Caco-2 (cell line): ENCODE data around the gene ALOX5. TPM values are rescaled to one million over a fixed set of nuclear protein-coding genes. Genes with fewer than 3 reads are reported as not detected.

Experiments used
- BruUV-seq: library from RNA; stranded (reverse); fragments of 400-500 nt; replicated peaks from 2 replicates; lab custom pipeline; 2021; lab: Mats Ljungman, UMichigan
- CTCF ChIA-PET: fragments of 300-600 bp; sonication (Branson Sonifier 250); formaldehyde crosslinking; loops from one replicate; lab custom pipeline; 2022; ENCODE audit warnings: antibody characterized with exemption; lab: Charles Lee
- POLR2A ChIA-PET: fragments of 300-600 bp; sonication (Branson Sonifier 250); formaldehyde crosslinking; loops from one replicate; lab custom pipeline; 2022; ENCODE audit warnings: antibody characterized with exemption; lab: Charles Lee
- DNase-seq, 2 experiments: peaks; one replicate each; pipeline versions ENCODE4 v3.0.0 to v3.0.0-alpha.2; 2020 to 2022
- H3K27me3 ChIP-seq: replicated peaks from 2 replicates; pipeline ENCODE4 v1.6.0; 2011; ENCODE audit warnings: low read length; ENCODE audit not compliant: control insufficient read depth, insufficient read depth
- H3K36me3 ChIP-seq: 2 replicates; pipeline ENCODE4 v1.5.1; 2011; ENCODE audit warnings: low read length; ENCODE audit not compliant: control insufficient read depth, insufficient read depth
- H3K4me1 ChIP-seq: fragments of 250-450 bp; sonication (Bioruptor Pico); 2 replicates; pipeline ENCODE4 v1.5.1; 2020; ENCODE audit warnings: mild to moderate bottlenecking
- H3K4me3 ChIP-seq: 2 replicates; pipeline ENCODE4 v1.5.1; 2011; ENCODE audit warnings: low read depth, mild to moderate bottlenecking, control low read depth, low read length
- H3K9me3 ChIP-seq: fragments of 250-450 bp; sonication (Bioruptor Pico); 2 replicates; pipeline ENCODE4 v1.5.1; 2020; ENCODE audit warnings: mild to moderate bottlenecking, moderate library complexity
- H3K27ac Mint-ChIP-seq: one replicate; pipeline ENCODE4 v1.8.0; 2022; ENCODE audit warnings: mixed read lengths; ENCODE audit not compliant: unreplicated experiment
- H3K27me3 Mint-ChIP-seq: one replicate; pipeline ENCODE4 v1.8.0; 2022; ENCODE audit warnings: mixed read lengths; ENCODE audit not compliant: insufficient read depth, unreplicated experiment
- H3K36me3 Mint-ChIP-seq: one replicate; pipeline ENCODE4 v1.8.0; 2022; ENCODE audit warnings: mild to moderate bottlenecking, mixed read lengths; ENCODE audit not compliant: insufficient read depth, unreplicated experiment
- H3K4me1 Mint-ChIP-seq: one replicate; pipeline ENCODE4 v1.8.0; 2022; ENCODE audit warnings: low read depth, mixed read lengths; ENCODE audit not compliant: unreplicated experiment
- H3K4me3 Mint-ChIP-seq: one replicate; pipeline ENCODE4 v1.8.0; 2022; ENCODE audit warnings: mild to moderate bottlenecking, moderate library complexity, mixed read lengths; ENCODE audit not compliant: unreplicated experiment
- H3K9me3 Mint-ChIP-seq: one replicate; pipeline ENCODE4 v1.8.0; 2022; ENCODE audit warnings: mixed read lengths; ENCODE audit not compliant: unreplicated experiment
- intact Hi-C: fragments of 100-400 bp; cut with micrococcal nuclease; formaldehyde crosslinking; loops from one replicate; pipeline ENCODE4 v1.10.0; 2022; ENCODE audit not compliant: unreplicated experiment
- total RNA-seq: library from RNA; stranded (reverse); gene quantifications from 2 replicates; pipeline ENCODE4 v1.2.3, GENCODE V29; 2022
- TF ChIP-seq, protein P1 (sequence below), 2 experiments: fragments of 200-600 bp in 1 of 2; IDR thresholded peaks; 1 replicate in 1 of 2; 2 replicates in 1 of 2; pipeline versions ENCODE4 v1.5.1 to v1.8.0; 2011 to 2022; ENCODE audit warnings: antibody characterized with exemption in 1 of 2, control low read depth in 1 of 2, inconsistent platforms in 1 of 2, low read depth in 1 of 2, low read length in 1 of 2, mild to moderate bottlenecking in 1 of 2, moderate library complexity in 1 of 2; ENCODE audit not compliant: insufficient read depth in 1 of 2, severe bottlenecking in 1 of 2, unreplicated experiment in 1 of 2

Gene ALOX5
- total RNA-seq, 1 experiment from 2014 or later, result not detected

DNA sequence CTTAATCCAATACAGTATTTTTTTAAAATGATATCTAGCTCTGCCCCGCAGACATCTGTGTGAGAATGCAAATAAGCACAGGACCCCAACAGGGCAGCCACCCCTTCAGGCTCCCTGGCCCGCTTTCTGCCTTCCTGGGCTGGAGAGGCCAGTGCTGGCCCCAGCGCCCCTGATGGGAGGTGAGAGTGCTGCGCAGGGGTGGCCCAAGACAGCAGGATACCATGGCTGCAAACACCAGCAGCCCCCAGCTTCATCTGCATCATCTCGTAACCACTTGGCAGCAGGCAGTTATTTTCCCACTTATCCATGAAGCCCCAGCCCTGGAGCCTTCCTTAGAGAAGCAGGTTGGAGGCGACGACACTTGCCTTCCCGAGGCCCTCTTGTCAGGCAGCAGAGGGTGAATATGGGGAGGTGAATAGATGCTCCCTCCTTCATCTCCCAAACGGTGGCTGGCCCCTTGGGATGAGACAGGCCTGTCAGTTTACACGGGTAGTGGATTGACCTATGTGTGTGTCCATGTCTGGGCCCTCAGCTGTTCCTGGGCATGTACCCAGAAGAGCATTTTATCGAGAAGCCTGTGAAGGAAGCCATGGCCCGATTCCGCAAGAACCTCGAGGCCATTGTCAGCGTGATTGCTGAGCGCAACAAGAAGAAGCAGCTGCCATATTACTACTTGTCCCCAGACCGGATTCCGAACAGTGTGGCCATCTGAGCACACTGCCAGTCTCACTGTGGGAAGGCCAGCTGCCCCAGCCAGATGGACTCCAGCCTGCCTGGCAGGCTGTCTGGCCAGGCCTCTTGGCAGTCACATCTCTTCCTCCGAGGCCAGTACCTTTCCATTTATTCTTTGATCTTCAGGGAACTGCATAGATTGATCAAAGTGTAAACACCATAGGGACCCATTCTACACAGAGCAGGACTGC is 71.2 kb downstream of the ALOX5 start:
- no peak overlapping the region for H3K4me3 ChIP-seq
- DNase-seq, result peak in 1 of 2 experiments; percentile 29
- POLR2A ChIA-PET, result no interaction called here
- H3K4me1 ChIP-seq, result no peaks in the 10 kb centered on the region
- no peaks in the 10 kb centered on the region for H3K9me3 ChIP-seq
- no peaks in the 10 kb centered on the region for H3K36me3 ChIP-seq
- TF ChIP-seq, protein P1, sequence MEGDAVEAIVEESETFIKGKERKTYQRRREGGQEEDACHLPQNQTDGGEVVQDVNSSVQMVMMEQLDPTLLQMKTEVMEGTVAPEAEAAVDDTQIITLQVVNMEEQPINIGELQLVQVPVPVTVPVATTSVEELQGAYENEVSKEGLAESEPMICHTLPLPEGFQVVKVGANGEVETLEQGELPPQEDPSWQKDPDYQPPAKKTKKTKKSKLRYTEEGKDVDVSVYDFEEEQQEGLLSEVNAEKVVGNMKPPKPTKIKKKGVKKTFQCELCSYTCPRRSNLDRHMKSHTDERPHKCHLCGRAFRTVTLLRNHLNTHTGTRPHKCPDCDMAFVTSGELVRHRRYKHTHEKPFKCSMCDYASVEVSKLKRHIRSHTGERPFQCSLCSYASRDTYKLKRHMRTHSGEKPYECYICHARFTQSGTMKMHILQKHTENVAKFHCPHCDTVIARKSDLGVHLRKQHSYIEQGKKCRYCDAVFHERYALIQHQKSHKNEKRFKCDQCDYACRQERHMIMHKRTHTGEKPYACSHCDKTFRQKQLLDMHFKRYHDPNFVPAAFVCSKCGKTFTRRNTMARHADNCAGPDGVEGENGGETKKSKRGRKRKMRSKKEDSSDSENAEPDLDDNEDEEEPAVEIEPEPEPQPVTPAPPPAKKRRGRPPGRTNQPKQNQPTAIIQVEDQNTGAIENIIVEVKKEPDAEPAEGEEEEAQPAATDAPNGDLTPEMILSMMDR (IDR thresholded peaks at IDR 0.05; ENCODE audit: insufficient read depth in 1 of 2, low read depth in 1 of 2, low read length in 1 of 2, severe bottlenecking in 1 of 2, unreplicated experiment in 1 of 2), result no peak
- CTCF ChIA-PET, result no interaction called here
- no peaks in the 10 kb centered on the region for H3K9me3 Mint-ChIP-seq
- H3K36me3 Mint-ChIP-seq, result no peaks in the 10 kb centered on the region
- no TSS peak for BruUV-seq
- no peak overlapping the region for H3K27ac Mint-ChIP-seq
- peaks cover 21% of the 10 kb centered on the region for H3K27me3 Mint-ChIP-seq
- no peaks in the 10 kb centered on the region; the same call in none of the 2 replicates for H3K27me3 ChIP-seq
- no peaks in the 10 kb centered on the region for H3K4me1 Mint-ChIP-seq
- H3K4me3 Mint-ChIP-seq, result no peak overlapping the region
- intact Hi-C loops, result loop anchor here (5.0 kb wide), 1 partner anchor 193 kb away; no protein-coding TSS in a partner anchor

DNA sequence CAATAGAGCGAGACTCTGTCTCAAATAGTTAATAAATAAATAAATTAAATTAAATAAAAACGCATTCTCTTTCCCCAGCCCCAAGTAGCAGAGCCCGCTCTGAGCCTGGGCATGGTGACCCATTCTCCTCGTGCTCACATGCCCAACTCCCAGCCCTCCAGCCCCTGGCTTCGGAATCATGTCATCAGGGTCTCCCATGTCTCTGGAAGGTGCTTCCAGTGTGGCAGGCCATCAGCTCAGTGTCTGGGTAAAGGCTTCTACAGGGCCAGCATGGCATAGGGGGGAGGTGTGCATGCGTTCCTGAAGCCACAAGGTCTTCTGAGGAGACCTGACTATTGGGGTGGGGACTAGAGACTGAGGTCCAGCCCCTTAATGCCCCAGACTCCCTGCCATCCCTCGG is 72.8 kb downstream of the ALOX5 start:
- intact Hi-C loops, result no loop called here
- TF ChIP-seq, protein P1 (IDR thresholded peaks at IDR 0.05; ENCODE audit: insufficient read depth in 1 of 2, low read depth in 1 of 2, low read length in 1 of 2, severe bottlenecking in 1 of 2, unreplicated experiment in 1 of 2), result no peak
- ChIA-PET CTCF (no interaction called here), POLR2A (no interaction called here)
- Mint-ChIP-seq H3K36me3 (no peaks in the 10 kb centered on the region), H3K4me1 (no peaks in the 10 kb centered on the region), H3K4me3 (no peak overlapping the region), H3K27me3 (peaks cover 19% of the 10 kb centered on the region), H3K27ac (no peak overlapping the region), H3K9me3 (no peaks in the 10 kb centered on the region)
- no peak overlapping the region for H3K4me3 ChIP-seq
- H3K9me3 ChIP-seq, result no peaks in the 10 kb centered on the region
- no peaks in the 10 kb centered on the region for H3K36me3 ChIP-seq
- no peak for DNase-seq
- BruUV-seq, result no TSS peak
- no peaks in the 10 kb centered on the region; the same call in none of the 2 replicates for H3K27me3 ChIP-seq
- no peaks in the 10 kb centered on the region; the same call in 1 of the 2 replicates for H3K4me1 ChIP-seq

- Histone ChIP-seq H3K27me3 (no peaks in the 10 kb centered on the region; the same call in 1 of the 2 replicates), H3K36me3 (no peaks in the 10 kb centered on the region), H3K9me3 (no peaks in the 10 kb centered on the region), H3K4me1 (no peaks in the 10 kb centered on the region; the same call in 1 of the 2 replicates), H3K4me3 (no peak overlapping the region)
- Mint-ChIP-seq H3K27ac (no peak overlapping the region), H3K4me3 (no peak overlapping the region), H3K4me1 (no peaks in the 10 kb centered on the region), H3K9me3 (no peaks in the 10 kb centered on the region), H3K27me3 (peaks cover 16% of the 10 kb centered on the region), H3K36me3 (no peaks in the 10 kb centered on the region)
- intact Hi-C loops, result no loop called here
- TF ChIP-seq, protein P1 (IDR thresholded peaks at IDR 0.05; ENCODE audit: insufficient read depth in 1 of 2, low read depth in 1 of 2, low read length in 1 of 2, severe bottlenecking in 1 of 2, unreplicated experiment in 1 of 2), result no peak
- no TSS peak for BruUV-seq
- POLR2A ChIA-PET, result no interaction called here
- CTCF ChIA-PET, result no interaction called here
- DNase-seq, result no peak
Observed at GRCh38 chr10:45447416-45447815, 73.4 kb downstream of the ALOX5 start.
